Fibroblast of the aortic adventitia (primary cell): ENCODE measurements around the gene DHX8. TPM values are rescaled to one million over a fixed set of nuclear protein-coding genes. Genes with fewer than 3 reads are reported as not detected.
"Not testable (repeated sequence)": the region's sequence is repeated elsewhere in the genome, so short reads cannot be mapped to it uniquely, and the experiment has no call there.

Experiments used
- DNase-seq: peaks from one replicate; pipeline ENCODE4 v3.0.0-alpha.2; 2010; ENCODE audit warnings: low read depth
- H3K4me3 ChIP-seq: 2 replicates; pipeline ENCODE4 v1.5.1; 2011; ENCODE audit warnings: low read depth, mild to moderate bottlenecking, control low read depth, low read length, moderate library complexity
- CTCF ChIP-seq: IDR thresholded peaks from 2 replicates; pipeline ENCODE4 v1.5.1; 2011; ENCODE audit warnings: mild to moderate bottlenecking, low read length, control low read depth, inconsistent platforms; ENCODE audit not compliant: insufficient read depth
- total RNA-seq: library from RNA; depleted of rRNA; stranded (reverse); fragments of >200 nt; gene quantifications from 2 replicates; pipeline ENCODE4 v1.2.3, GENCODE V29; 2012; ENCODE audit warnings: low replicate concordance

Gene DHX8
- total RNA-seq, 1 donor, result 44.1 TPM

GRCh38 chr17:43453331-43453812 lies 30.4 kb upstream of the DHX8 start:
- H3K4me3 ChIP-seq, result no peak overlapping the region
- TF ChIP-seq CTCF, result no peak
- DNase-seq, result no peak

- no peak for DNase-seq
- no peak for TF ChIP-seq CTCF
- no peak overlapping the region for H3K4me3 ChIP-seq
Measured at GRCh38 chr17:43454868-43455267, 28.9 kb upstream of the DHX8 start.

GRCh38 chr17:43456029-43456428 lies 27.7 kb upstream of the DHX8 start:
- DNase-seq, result no peak
- H3K4me3 ChIP-seq, result no peak overlapping the region
- no peak for TF ChIP-seq CTCF

GRCh38 chr17:43456661-43457361 lies 27.0 kb upstream of the DHX8 start:
- no peak for TF ChIP-seq CTCF
- no peak overlapping the region for H3K4me3 ChIP-seq
- DNase-seq, result no peak

- TF ChIP-seq CTCF, result no peak
- H3K4me3 ChIP-seq, result no peak overlapping the region
- DNase-seq, result no peak
Measured at GRCh38 chr17:43457362-43457692, 26.4 kb upstream of the DHX8 start.

- DNase-seq, H3K4me3 ChIP-seq: not testable (repeated sequence)
Measured at GRCh38 chr17:43459878-43460277, 23.9 kb upstream of the DHX8 start.

GRCh38 chr17:43461185-43461584 lies 22.6 kb upstream of the DHX8 start:
- no peak for TF ChIP-seq CTCF
- H3K4me3 ChIP-seq, result no peak overlapping the region
- DNase-seq, result no peak

- not testable (repeated sequence) for H3K4me3 ChIP-seq, DNase-seq
Measured at GRCh38 chr17:43462569-43462968, 21.2 kb upstream of the DHX8 start.
